Measurements from ENCODE around the gene GKN1. TPM values are rescaled to one million over a fixed set of nuclear protein-coding genes. Genes with fewer than 3 reads are reported as not detected.

GKN1 gene
- total RNA-seq, 4 donors from 2014 or later = 0.62 to 4.7 TPM; not detected in 2

Other genes with a start within 250 kb of the GKN1 start
- 1 to 10 TPM; 2.2 to 7.3 (median 4.4) TPM for gene ARHGAP25, start 239.8 kb upstream of the GKN1 start, total RNA-seq
- under 1 TPM in 1 of 4 donors, not detected in 3; 0.19 TPM for gene BMP10, start 103.2 kb upstream of the GKN1 start, total RNA-seq
- gene GKN2, start 21.7 kb upstream of the GKN1 start, total RNA-seq = not detected
- gene ANTXR1, start 38.5 kb downstream of the GKN1 start, total RNA-seq = 100 to 1,000 TPM in 2 of 4 donors, 10 to 100 TPM in 2; 52.8 to 116 (median 98.9) TPM

Measured in gastroesophageal sphincter (tissue), 4 donors.